HL-60 (cell line): ENCODE data around the gene MYO16.

ENCODE experiments used
- CTCF ChIP-seq: IDR thresholded peaks from one replicate; pipeline ENCODE4 v1.5.1; 2011; ENCODE audit warnings: low read length, control low read depth, inconsistent platforms; ENCODE audit not compliant: insufficient read depth
- GABPA ChIP-seq: IDR thresholded peaks from 2 replicates; pipeline ENCODE4 v1.6.1; 2012; ENCODE audit warnings: low read depth
- POLR2AphosphoS5 ChIP-seq: IDR thresholded peaks from 2 replicates; pipeline ENCODE4 v1.6.1; 2012; ENCODE audit warnings: low read depth
- REST ChIP-seq: IDR thresholded peaks from 2 replicates; pipeline ENCODE4 v1.6.1; 2012; ENCODE audit warnings: low read depth; ENCODE audit not compliant: insufficient replicate concordance
- SPI1 ChIP-seq: IDR thresholded peaks from 2 replicates; pipeline ENCODE4 v1.6.1; 2012; ENCODE audit warnings: low read depth, mild to moderate bottlenecking, borderline replicate concordance

GRCh38 chr13:108877300-108877699 is 247.9 kb downstream of the MYO16 start:
- TF ChIP-seq POLR2AphosphoS5: no peak
- no peak for TF ChIP-seq CTCF
- peak; percentile 50 for TF ChIP-seq REST
- no peak for TF ChIP-seq GABPA
- TF ChIP-seq SPI1: no peak
